Mesenchymal stem cell (in vitro differentiated cells and primary cell): Measurements from ENCODE around the gene GBF1.

Experiments used
- DNase-seq: peaks from one replicate; pipeline ENCODE4 v3.0.0-alpha.2; 2013
- H2AFZ ChIP-seq: one replicate; pipeline ENCODE4 v1.6.1; 2013; ENCODE audit warnings: low read depth, mild to moderate bottlenecking, control low read depth, inconsistent platforms, low read length, moderate library complexity
- H2AK5ac ChIP-seq: 2 replicates; pipeline ENCODE4 v1.6.1; 2013; ENCODE audit warnings: low read length, moderate library complexity, mild to moderate bottlenecking, inconsistent platforms; ENCODE audit not compliant: severe bottlenecking
- H2BK120ac ChIP-seq: one replicate; pipeline ENCODE4 v1.6.1; 2013; ENCODE audit warnings: low read depth, mild to moderate bottlenecking, inconsistent platforms, low read length, moderate library complexity
- H2BK12ac ChIP-seq, 2 experiments: one replicate each; pipeline ENCODE4 v1.6.1; 2013; ENCODE audit warnings: inconsistent platforms in 2 of 2, low read length in 2 of 2, mild to moderate bottlenecking in 2 of 2, moderate library complexity in 2 of 2, control low read depth in 1 of 2
- H2BK15ac ChIP-seq: one replicate; pipeline ENCODE4 v1.6.1; 2013; ENCODE audit warnings: mild to moderate bottlenecking, low read depth, inconsistent platforms; ENCODE audit not compliant: poor library complexity, severe bottlenecking
- H2BK5ac ChIP-seq: 2 replicates; pipeline ENCODE4 v1.6.1; 2013; ENCODE audit warnings: low read depth, mild to moderate bottlenecking, low read length, control low read depth, inconsistent platforms; ENCODE audit not compliant: poor library complexity, severe bottlenecking
- H3K14ac ChIP-seq, 2 experiments: one replicate each; pipeline ENCODE4 v1.6.1; 2013; ENCODE audit warnings: inconsistent platforms in 2 of 2, low read length in 2 of 2, control low read depth in 1 of 2, mild to moderate bottlenecking in 1 of 2, moderate library complexity in 1 of 2
- H3K18ac ChIP-seq, 2 experiments: one replicate each; pipeline ENCODE4 v1.6.1; 2013; ENCODE audit warnings: inconsistent platforms in 2 of 2, low read length in 2 of 2, control low read depth in 1 of 2, low read depth in 1 of 2, mild to moderate bottlenecking in 1 of 2
- H3K23ac ChIP-seq, 2 experiments: one replicate each; pipeline ENCODE4 v1.6.1; 2013; ENCODE audit warnings: inconsistent platforms in 2 of 2, low read length in 2 of 2, mild to moderate bottlenecking in 2 of 2, moderate library complexity in 2 of 2, control low read depth in 1 of 2
- H3K27ac ChIP-seq: 2 replicates; pipeline ENCODE4 v1.5.1; 2013; ENCODE audit warnings: mild to moderate bottlenecking, moderate library complexity, low read length, control low read depth, inconsistent platforms; ENCODE audit not compliant: poor library complexity, severe bottlenecking
- H3K27me3 ChIP-seq, 2 experiments: 2 replicates each; pipeline versions ENCODE4 v1.6.1 to v1.7.0; 2013; ENCODE audit warnings: low read length in 2 of 2, mild to moderate bottlenecking in 2 of 2, moderate library complexity in 2 of 2, control low read depth in 1 of 2, inconsistent platforms in 1 of 2; ENCODE audit not compliant: control insufficient read depth in 1 of 2, insufficient read depth in 1 of 2
- H3K36me3 ChIP-seq, 2 experiments: 2 replicates each; pipeline versions ENCODE4 v1.6.1 to v1.7.0; 2013; ENCODE audit warnings: low read length in 2 of 2, control low read depth in 1 of 2, inconsistent platforms in 1 of 2, low read depth in 1 of 2, mild to moderate bottlenecking in 1 of 2; ENCODE audit not compliant: insufficient read depth in 2 of 2, control insufficient read depth in 1 of 2
- H3K4ac ChIP-seq, 2 experiments: one replicate each; pipeline ENCODE4 v1.6.1; 2013; ENCODE audit warnings: inconsistent platforms in 2 of 2, low read length in 2 of 2, mild to moderate bottlenecking in 2 of 2, moderate library complexity in 2 of 2, control low read depth in 1 of 2, low read depth in 1 of 2
- H3K4me1 ChIP-seq: 2 replicates; pipeline ENCODE4 v1.6.1; 2013; ENCODE audit warnings: low read depth, low read length, control low read depth; ENCODE audit not compliant: control insufficient read depth, insufficient read depth
- H3K4me2 ChIP-seq: 2 replicates; pipeline ENCODE4 v1.6.1; 2013; ENCODE audit warnings: low read length, mild to moderate bottlenecking, inconsistent platforms; ENCODE audit not compliant: poor library complexity, severe bottlenecking
- H3K4me3 ChIP-seq, 2 experiments: 2 replicates each; pipeline versions ENCODE4 v1.5.1 to v1.7.0; 2013; ENCODE audit warnings: low read length in 2 of 2, mild to moderate bottlenecking in 2 of 2, control low read depth in 1 of 2, low read depth in 1 of 2; ENCODE audit not compliant: insufficient read depth in 1 of 2
- H3K79me1 ChIP-seq: replicated peaks from 2 replicates; pipeline ENCODE4 v1.6.1; 2013; ENCODE audit warnings: mild to moderate bottlenecking, control low read depth, low read length, inconsistent platforms; ENCODE audit not compliant: poor library complexity, severe bottlenecking
- H3K9ac ChIP-seq: 2 replicates; pipeline ENCODE4 v1.7.0; 2013; ENCODE audit warnings: mild to moderate bottlenecking, low read length, moderate library complexity
- H3K9me3 ChIP-seq: 2 replicates; pipeline ENCODE4 v1.7.0; 2013; ENCODE audit warnings: mild to moderate bottlenecking, low read length; ENCODE audit not compliant: control insufficient read depth
- H4K8ac ChIP-seq: one replicate; pipeline ENCODE4 v1.6.1; 2013; ENCODE audit warnings: inconsistent platforms, mild to moderate bottlenecking, low read length, moderate library complexity
- H4K91ac ChIP-seq: one replicate; pipeline ENCODE4 v1.6.1; 2013; ENCODE audit warnings: mild to moderate bottlenecking, low read length, inconsistent platforms
- WGBS: methylation state at CpG from one replicate; pipeline ENCODE4 v1.1.7; 2013; ENCODE audit warnings: mixed read lengths; 5-methylcytosine and 5-hydroxymethylcytosine counted together

The GBF1 gene

DNA sequence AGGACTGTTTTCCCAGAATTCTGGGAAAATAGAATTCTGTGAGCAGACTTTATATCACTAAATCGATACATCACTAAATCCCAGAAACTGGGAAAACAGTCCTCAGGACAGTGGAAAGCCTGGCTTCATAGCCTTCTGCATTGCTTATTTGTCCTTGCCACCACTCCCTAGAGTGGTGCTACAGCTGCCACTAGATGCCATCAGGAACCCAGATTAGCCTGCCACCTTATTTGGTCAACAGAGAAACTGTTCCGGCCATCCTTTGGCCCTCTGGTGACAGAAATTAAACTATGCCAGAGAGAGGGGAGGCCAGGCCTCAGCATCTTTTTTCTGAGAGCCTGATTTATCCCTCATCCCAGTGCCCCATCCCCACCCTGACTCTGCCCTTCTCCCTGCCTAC is 130.5 kb downstream of the GBF1 start:
- Histone ChIP-seq H2BK12ac (no peak overlapping the region), H3K79me1 (peaks cover 12% of the 10 kb centered on the region), H3K4ac (no peak overlapping the region), H3K36me3 (peaks cover 71 to 86% of the 10 kb centered on the region in 2 experiments), H3K4me2 (no peak overlapping the region), H2BK120ac (no peak overlapping the region), H3K18ac (no peak overlapping the region), H2AK5ac (no peak overlapping the region), H3K9me3 (no peaks in the 10 kb centered on the region), H3K4me3 (no peak overlapping the region), H3K27me3 (no peaks in the 10 kb centered on the region), H3K4me1 (no peaks in the 10 kb centered on the region), H3K14ac (no peak overlapping the region), H2BK15ac (no peak overlapping the region), H2AFZ (no peak overlapping the region), H3K9ac (no peak overlapping the region), H2BK5ac (no peak overlapping the region), H4K8ac (no peak overlapping the region), H3K27ac (no peak overlapping the region), H3K23ac (no peak overlapping the region), H4K91ac (no peak overlapping the region)
- no peak for DNase-seq
- WGBS = 96% methylated on average over 2 of the region's 2 CpGs

DNA sequence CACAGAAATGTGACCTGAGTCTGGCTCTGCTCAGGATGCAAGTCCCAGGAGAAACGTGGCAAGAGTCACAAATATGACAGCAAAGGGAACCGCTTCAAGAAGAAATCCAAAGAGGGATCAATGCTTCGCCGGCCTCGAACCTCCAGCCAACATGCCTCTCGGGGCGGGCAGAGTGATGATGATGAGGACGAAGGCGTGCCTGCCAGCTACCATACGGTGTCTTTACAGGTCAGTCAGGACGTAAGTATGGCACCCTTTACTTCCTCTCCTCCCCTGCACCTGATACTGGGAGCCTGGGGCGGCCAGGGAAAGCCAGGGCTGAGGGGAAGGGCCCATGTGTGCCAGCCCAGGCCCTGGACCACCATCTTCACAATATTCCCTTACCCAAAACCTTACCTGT is 131.6 kb downstream of the GBF1 start:
- Histone ChIP-seq H3K14ac (no peak overlapping the region), H4K8ac (no peak overlapping the region), H3K4me3 (no peak overlapping the region), H3K27ac (no peak overlapping the region), H4K91ac (no peak overlapping the region), H3K27me3 (no peaks in the 10 kb centered on the region), H2BK5ac (no peak overlapping the region), H2BK12ac (no peak overlapping the region), H3K4me2 (no peak overlapping the region), H3K36me3 (peaks cover 73 to 83% of the 10 kb centered on the region in 2 experiments), H2BK120ac (no peak overlapping the region), H3K4ac (no peak overlapping the region), H3K9me3 (no peaks in the 10 kb centered on the region), H3K9ac (no peak overlapping the region), H2AFZ (no peak overlapping the region), H2AK5ac (no peak overlapping the region), H2BK15ac (no peak overlapping the region), H3K18ac (no peak overlapping the region), H3K4me1 (no peaks in the 10 kb centered on the region), H3K79me1 (peaks cover 15% of the 10 kb centered on the region), H3K23ac (no peak overlapping the region)
- WGBS = 93% methylated on average over 12 of the region's 12 CpGs
- no peak for DNase-seq

GRCh38 chr10:102379383-102379782 is 134.1 kb downstream of the GBF1 start:
- H3K79me1 ChIP-seq = peaks cover 20% of the 10 kb centered on the region
- H3K18ac ChIP-seq = no peak overlapping the region
- no peak overlapping the region for H3K27ac ChIP-seq
- H3K4me1 ChIP-seq = no peaks in the 10 kb centered on the region
- H3K4me2 ChIP-seq = no peak overlapping the region
- H3K9me3 ChIP-seq = no peaks in the 10 kb centered on the region
- DNase-seq = no peak
- no peak overlapping the region for H3K23ac ChIP-seq
- H3K4ac ChIP-seq = no peak overlapping the region
- H3K9ac ChIP-seq = no peak overlapping the region
- no peak overlapping the region for H2BK120ac ChIP-seq
- no peaks in the 10 kb centered on the region for H3K27me3 ChIP-seq
- H2BK12ac ChIP-seq = no peak overlapping the region
- H4K8ac ChIP-seq = no peak overlapping the region
- H2AK5ac ChIP-seq = no peak overlapping the region
- peaks cover 76 to 82% of the 10 kb centered on the region in 2 experiments for H3K36me3 ChIP-seq
- H3K4me3 ChIP-seq = no peak overlapping the region
- H2BK5ac ChIP-seq = no peak overlapping the region
- H4K91ac ChIP-seq = no peak overlapping the region
- H2BK15ac ChIP-seq = no peak overlapping the region
- no peak overlapping the region for H2AFZ ChIP-seq
- WGBS = 97% methylated on average over 6 of the region's 6 CpGs
- H3K14ac ChIP-seq = no peak overlapping the region

GRCh38 chr10:102381983-102382382 is 136.7 kb downstream of the GBF1 start:
- no peak overlapping the region for H2BK12ac ChIP-seq
- no peak overlapping the region for H3K14ac ChIP-seq
- H2BK120ac ChIP-seq = no peak overlapping the region
- H2BK5ac ChIP-seq = no peak overlapping the region
- no peak overlapping the region for H3K4me2 ChIP-seq
- H3K4me1 ChIP-seq = peaks cover 6% of the 10 kb centered on the region
- H2AK5ac ChIP-seq = no peak overlapping the region
- H3K18ac ChIP-seq = no peak overlapping the region
- H3K27me3 ChIP-seq = no peaks in the 10 kb centered on the region
- H3K79me1 ChIP-seq = peaks cover 14% of the 10 kb centered on the region
- no peak overlapping the region for H3K9ac ChIP-seq
- no peak overlapping the region for H2BK15ac ChIP-seq
- H2AFZ ChIP-seq = no peak overlapping the region
- H3K9me3 ChIP-seq = no peaks in the 10 kb centered on the region
- H3K23ac ChIP-seq = no peak overlapping the region
- H3K4me3 ChIP-seq = no peak overlapping the region
- no peak for DNase-seq
- WGBS = 94% methylated on average over 9 of the region's 9 CpGs
- H4K91ac ChIP-seq = no peak overlapping the region
- H3K36me3 ChIP-seq = peaks cover 50 to 63% of the 10 kb centered on the region in 2 experiments
- no peak overlapping the region for H3K27ac ChIP-seq
- H3K4ac ChIP-seq = no peak overlapping the region
- H4K8ac ChIP-seq = no peak overlapping the region
